HG03558 (cell line): Measurements from ENCODE around the gene VWF.
"Not testable (repeated sequence)": the region's sequence is repeated elsewhere in the genome, so short reads cannot be mapped to it uniquely, and the experiment has no call there.

Source experiments
- ATAC-seq: cut with Tn5 transposase; IDR thresholded peaks from one replicate; pipeline ENCODE4 v1.9.1; 2021; ENCODE audit warnings: moderate number of reproducible peaks; ENCODE audit not compliant: unreplicated experiment; ENCODE audit errors: extremely low read depth

VWF gene

GRCh38 chr12:6146509-6146908 is 22.0 kb upstream of the VWF start:
- no peak for ATAC-seq

- ATAC-seq = no peak
Observed at GRCh38 chr12:6145564-6145963, 21.1 kb upstream of the VWF start.

- no peak for ATAC-seq
Observed at GRCh38 chr12:6143303-6143675, 18.8 kb upstream of the VWF start.

- ATAC-seq = not testable (repeated sequence)
Observed at GRCh38 chr12:6142368-6143302, 18.2 kb upstream of the VWF start.

- not testable (repeated sequence) for ATAC-seq
Observed at GRCh38 chr12:6141731-6142367, 17.4 kb upstream of the VWF start.

DNA sequence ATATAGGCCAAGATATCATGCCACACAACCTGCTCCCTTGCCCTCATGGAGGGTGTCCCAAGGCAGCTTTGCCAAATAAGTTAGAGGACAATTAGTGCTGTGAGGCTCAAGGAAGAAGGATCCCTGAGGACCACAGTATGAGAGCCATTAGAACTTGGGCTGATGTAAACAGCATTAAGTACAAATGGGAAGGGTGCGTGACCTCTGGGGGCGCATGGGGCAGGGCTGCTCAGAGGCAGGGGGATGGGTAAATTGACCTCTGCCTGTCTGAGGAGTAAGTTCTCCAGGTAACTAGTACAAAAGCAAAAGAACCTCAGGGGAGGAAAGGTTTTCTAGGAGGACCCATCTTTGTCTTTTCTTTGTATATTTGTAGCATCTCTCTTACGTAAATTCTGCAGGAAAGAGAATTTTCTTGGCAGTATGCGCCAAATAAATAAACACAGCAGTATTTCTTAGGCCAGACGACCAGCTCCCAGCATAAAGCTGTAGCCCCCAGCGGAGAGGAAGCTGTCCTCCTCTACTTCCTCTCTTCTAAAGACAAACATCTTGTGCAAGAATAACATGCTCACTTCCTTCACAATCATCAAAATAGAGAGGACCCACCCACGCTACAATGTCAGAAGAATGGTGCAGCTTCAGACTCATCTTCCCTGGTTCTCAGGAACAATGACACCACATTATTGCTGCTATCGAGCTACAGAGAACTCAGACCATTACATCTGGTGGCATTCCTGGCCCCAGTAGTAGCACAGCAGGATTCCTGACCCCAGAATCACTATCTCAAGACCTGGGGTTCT is 16.4 kb upstream of the VWF start:
- ATAC-seq = no peak

DNA sequence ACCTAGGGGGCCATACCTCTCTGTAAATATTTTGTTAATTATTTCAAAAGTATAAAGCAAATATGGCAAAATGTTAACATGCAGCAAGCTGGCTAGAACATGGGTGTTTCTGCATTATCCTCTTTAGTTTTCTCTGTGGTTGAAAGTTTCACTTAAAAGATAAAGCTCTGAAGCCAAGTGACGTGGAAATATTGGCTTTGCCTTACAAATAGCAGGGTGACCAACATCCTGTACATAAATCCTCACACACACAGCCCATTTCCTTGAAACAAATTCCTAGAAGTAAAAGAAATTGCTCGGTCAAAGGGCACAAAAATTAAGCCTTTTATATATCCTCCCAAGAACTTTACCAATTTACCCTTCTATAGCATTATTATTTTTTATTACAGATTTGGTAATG is 10.6 kb upstream of the VWF start:
- no peak for ATAC-seq

GRCh38 chr12:6133642-6134041 is 9.2 kb upstream of the VWF start:
- no peak for ATAC-seq

GRCh38 chr12:6132496-6132895 is 8.0 kb upstream of the VWF start:
- ATAC-seq = no peak

- ATAC-seq = no peak
Observed at GRCh38 chr12:6125310-6125608, 789 bp upstream of the VWF start.

GRCh38 chr12:6123258-6123657 is 1.2 kb downstream of the VWF start:
- no peak for ATAC-seq

- ATAC-seq = no peak
Observed at GRCh38 chr12:6122201-6122600, 2.3 kb downstream of the VWF start.

- no peak for ATAC-seq
Observed at GRCh38 chr12:6120796-6121473, 3.5 kb downstream of the VWF start.

DNA sequence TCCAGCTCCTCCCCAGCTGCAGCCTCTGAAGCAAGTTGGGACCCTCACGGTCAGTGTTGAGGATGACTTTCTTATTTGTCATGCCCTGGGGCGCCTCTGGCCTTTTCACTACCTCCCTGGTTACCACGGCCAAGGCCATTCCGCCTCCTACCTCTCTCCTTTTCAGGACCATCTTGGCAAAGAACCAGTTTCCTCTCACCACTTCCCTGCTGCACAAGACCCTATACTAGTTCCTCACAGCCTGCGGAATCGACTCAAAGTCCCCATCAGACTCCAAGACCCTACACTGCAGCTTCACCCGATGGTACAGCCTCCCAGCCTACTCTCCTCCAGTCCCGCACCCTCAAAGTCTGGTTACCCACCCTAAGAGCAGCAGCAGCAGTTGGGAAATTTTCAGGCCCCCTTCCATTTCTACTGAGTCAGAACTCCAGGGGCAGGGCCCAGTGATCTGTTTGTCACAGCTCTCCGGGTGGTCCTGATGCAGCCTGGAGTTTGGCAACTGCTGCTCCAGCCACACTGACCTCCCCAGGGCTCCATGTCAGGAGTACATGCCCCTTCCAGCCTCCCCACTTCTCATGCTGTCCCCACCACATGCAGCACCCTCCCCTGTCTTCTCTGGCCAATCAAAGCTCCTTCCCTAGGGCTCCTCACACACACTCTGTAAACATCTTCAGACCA is 5.4 kb downstream of the VWF start:
- no peak for ATAC-seq

GRCh38 chr12:6116471-6117021 is 7.9 kb downstream of the VWF start:
- ATAC-seq = no peak

DNA sequence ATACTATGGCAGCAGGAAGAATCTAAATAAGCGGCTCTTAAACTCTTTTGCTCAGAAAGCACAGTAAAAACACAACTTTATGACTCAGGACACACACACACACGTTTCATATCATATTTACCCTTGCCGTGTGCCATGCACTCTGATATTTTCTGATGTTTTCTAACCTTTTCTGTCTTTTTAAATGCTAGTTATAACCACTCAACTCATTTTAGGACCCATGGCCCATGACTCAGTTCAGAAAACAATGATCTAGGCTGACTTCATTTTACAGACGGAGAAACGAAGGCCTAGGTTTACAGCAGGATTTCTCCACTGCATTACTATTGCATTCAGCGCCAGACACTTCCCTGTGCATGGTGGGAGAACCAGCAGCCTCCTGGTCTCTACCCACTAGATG is 9.1 kb downstream of the VWF start:
- ATAC-seq = no peak

DNA sequence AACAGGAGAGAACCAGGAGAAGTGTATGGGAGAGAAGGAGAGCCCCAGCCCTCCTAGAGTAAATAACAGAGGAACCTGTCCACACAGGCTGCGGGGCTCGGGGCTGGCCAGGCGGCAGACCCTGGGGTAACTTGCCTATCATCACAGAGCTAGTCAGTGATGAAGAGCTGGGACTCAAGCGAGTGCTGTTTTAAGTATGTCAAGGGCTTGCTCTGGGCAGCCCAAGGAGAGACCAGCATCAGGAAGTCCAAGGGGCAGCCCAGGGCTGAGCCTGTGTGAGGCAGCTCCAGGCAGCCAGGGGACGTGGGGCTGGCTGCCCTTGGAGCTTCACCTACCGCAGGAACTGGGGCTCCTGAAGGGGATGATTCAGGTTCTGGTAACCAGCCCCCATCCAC is 10.0 kb downstream of the VWF start:
- ATAC-seq = no peak

DNA sequence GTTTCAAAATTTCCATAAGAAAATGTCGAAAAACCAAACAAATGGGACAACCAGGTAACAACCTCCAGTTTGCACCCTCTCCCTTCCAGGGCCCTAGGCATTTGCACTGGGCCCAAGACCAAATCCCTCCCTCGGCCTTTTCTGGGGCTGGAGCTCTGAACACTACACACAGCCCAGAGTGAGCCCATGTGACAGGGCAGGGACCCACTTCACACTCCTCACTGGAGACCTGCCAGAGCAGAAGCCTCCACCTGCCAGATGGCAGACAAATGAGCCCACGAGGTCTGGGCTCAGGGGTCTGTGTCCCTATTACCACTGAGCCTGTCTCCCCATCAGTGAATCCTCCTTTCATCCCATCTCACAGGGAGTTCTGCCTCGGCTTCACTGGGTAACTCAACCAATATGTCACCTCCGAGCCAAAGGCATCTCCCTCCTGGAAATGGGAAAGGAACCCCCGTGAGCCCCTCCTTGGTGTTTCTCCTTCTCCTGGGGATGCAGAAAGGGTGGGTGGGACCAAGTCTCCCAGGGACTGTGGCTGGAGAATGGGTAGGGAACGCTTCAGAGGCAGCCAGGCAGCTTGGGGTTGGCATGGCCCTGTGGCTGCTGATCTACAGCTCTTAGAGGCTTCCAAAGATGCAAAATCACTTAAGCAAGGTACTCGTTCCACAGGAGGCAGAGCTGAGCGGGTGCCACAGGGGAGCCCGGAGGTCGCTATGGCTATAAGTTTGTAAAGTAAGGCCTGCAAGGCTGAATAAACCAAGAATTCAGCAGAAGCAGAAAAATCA is 10.6 kb downstream of the VWF start:
- ATAC-seq = no peak

- ATAC-seq = no peak
Observed at GRCh38 chr12:6112004-6112403, 12.5 kb downstream of the VWF start.
